Psoas muscle (tissue), 8 donors: ENCODE data around the gene METTL22. TPM values are rescaled to one million over a fixed set of nuclear protein-coding genes. Genes with fewer than 3 reads are reported as not detected.

Experiments used
- ATAC-seq, 4 donors: fragments of 200-7000 bp; cut with Tn5 transposase; one replicate each; pipeline ENCODE4 v1.9.1; 2020; ENCODE audit warnings: moderate library complexity in 3 of 4, mild to moderate bottlenecking in 2 of 4
- DNase-seq, 2 donors: peaks; one replicate each; pipeline ENCODE4 v3.0.0-alpha.2; 2020
- H3K27ac ChIP-seq: fragments of 200-600 bp; one replicate; pipeline ENCODE4 v1.8.0; 2022
- H3K27me3 ChIP-seq, 3 donors: fragments of 200-600 bp in 1 of 3; one replicate each; pipeline versions ENCODE4 v1.6.1 to v1.8.0; 2013 to 2022; ENCODE audit warnings: low read length in 2 of 3, mild to moderate bottlenecking in 2 of 3, moderate library complexity in 1 of 3; ENCODE audit not compliant: insufficient read depth in 3 of 3
- H3K36me3 ChIP-seq, 2 donors: fragments of 200-600 bp in 1 of 2; one replicate each; pipeline versions ENCODE4 v1.6.1 to v1.8.0; 2013 to 2022; ENCODE audit warnings: low read depth in 1 of 2, mild to moderate bottlenecking in 1 of 2, moderate library complexity in 1 of 2; ENCODE audit not compliant: insufficient read depth in 1 of 2
- H3K4me1 ChIP-seq: fragments of 200-600 bp; one replicate; pipeline ENCODE4 v1.8.0; 2022
- H3K4me3 ChIP-seq: fragments of 200-600 bp; one replicate; pipeline ENCODE4 v1.8.0; 2022; ENCODE audit warnings: mild to moderate bottlenecking
- H3K9me3 ChIP-seq: fragments of 200-600 bp; one replicate; pipeline ENCODE4 v1.8.0; 2022
- WGBS, 3 donors: extraction: QIAGEN DNeasy Blood & Tissue Kit; methylation state at CpG; one replicate each; pipeline versions ENCODE4 v1.1.6 to v1.1.7; 2013; 5-methylcytosine and 5-hydroxymethylcytosine counted together
- intact Hi-C, 2 donors: fragments of 100-400 bp; cut with DNase I; formaldehyde crosslinking; loops; one replicate each; pipeline versions ENCODE4 v1.11.0 to v1.14.2; 2022
- polyA plus RNA-seq, 3 donors: library from polyadenylated mRNA; stranded (reverse); fragments of 200-250 nt; gene quantifications; one replicate each; pipeline ENCODE4 v1.2.3, GENCODE V29; 2013
- total RNA-seq, 4 donors: library from RNA; stranded (reverse); fragmentation: NEBNext Ultra II Directional in 2 of 4; extraction: Animal tissue kit (Norgen Biotek cat#: 25700) in 2 of 4; gene quantifications; one replicate each; pipeline versions ENCODE4 v1.2.1 to v1.2.4, GENCODE V29; 2021 to 2023
- TF ChIP-seq, protein P1 (sequence below): fragments of 200-600 bp; IDR thresholded peaks from one replicate; pipeline ENCODE4 v1.8.0; 2022; ENCODE audit warnings: antibody characterized with exemption
- donor health status: healthy with polysubstance abuse.
- donor health status: DM: no; HTN: no; CAD: no; lungs with moderate emphysema.
- donor health status: Bipolar disorder and iron deficiency.
- donor health status: healthy.
- donor health status: DM: yes; HTN: yes; CAD: no.
- donor health status: DM: no; HTN: no; CAD: no.
- donor health status: DM: no; HTN: no; CAD: no.
- donor health status: DM: yes; HTN: yes; CAD: no.

The METTL22 gene
- total and polyA plus RNA-seq, 7 donors, result 46.7 to 85.9 (median 71.5) TPM

- no peak for ATAC-seq
- no peak for DNase-seq
- WGBS, 3 donors, result 70 to 77% (median 75%) methylated on average over 4 of the region's 4 CpGs
- Histone ChIP-seq H3K9me3 (no peaks in the 10 kb centered on the region), H3K27ac (no peak overlapping the region), H3K27me3 (peaks cover 0 to 26% (median 9%) of the 10 kb centered on the region in 3 donors), H3K4me1 (no peaks in the 10 kb centered on the region), H3K4me3 (no peak overlapping the region), H3K36me3 (no peaks in the 10 kb centered on the region)
- TF ChIP-seq, protein P1, sequence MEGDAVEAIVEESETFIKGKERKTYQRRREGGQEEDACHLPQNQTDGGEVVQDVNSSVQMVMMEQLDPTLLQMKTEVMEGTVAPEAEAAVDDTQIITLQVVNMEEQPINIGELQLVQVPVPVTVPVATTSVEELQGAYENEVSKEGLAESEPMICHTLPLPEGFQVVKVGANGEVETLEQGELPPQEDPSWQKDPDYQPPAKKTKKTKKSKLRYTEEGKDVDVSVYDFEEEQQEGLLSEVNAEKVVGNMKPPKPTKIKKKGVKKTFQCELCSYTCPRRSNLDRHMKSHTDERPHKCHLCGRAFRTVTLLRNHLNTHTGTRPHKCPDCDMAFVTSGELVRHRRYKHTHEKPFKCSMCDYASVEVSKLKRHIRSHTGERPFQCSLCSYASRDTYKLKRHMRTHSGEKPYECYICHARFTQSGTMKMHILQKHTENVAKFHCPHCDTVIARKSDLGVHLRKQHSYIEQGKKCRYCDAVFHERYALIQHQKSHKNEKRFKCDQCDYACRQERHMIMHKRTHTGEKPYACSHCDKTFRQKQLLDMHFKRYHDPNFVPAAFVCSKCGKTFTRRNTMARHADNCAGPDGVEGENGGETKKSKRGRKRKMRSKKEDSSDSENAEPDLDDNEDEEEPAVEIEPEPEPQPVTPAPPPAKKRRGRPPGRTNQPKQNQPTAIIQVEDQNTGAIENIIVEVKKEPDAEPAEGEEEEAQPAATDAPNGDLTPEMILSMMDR, result no peak
- intact Hi-C loops, result no loop called here
Measured at GRCh38 chr16:8576141-8577004, 45.1 kb upstream of the METTL22 start.

GRCh38 chr16:8577678-8578304 lies 43.7 kb upstream of the METTL22 start:
- TF ChIP-seq, protein P1, result no peak
- Histone ChIP-seq H3K4me3 (no peak overlapping the region), H3K27me3 (peaks cover 0 to 16% (median 4%) of the 10 kb centered on the region in 3 donors), H3K36me3 (no peaks in the 10 kb centered on the region), H3K27ac (no peak overlapping the region), H3K4me1 (no peaks in the 10 kb centered on the region), H3K9me3 (no peaks in the 10 kb centered on the region)
- ATAC-seq (no peak), DNase-seq (no peak)
- 68 to 74% (median 72%) methylated on average over 10 of the region's 10 CpGs for WGBS, 3 donors
- intact Hi-C loops, result no loop called here

- H3K27me3 ChIP-seq, result peaks cover 0 to 9% (median 4%) of the 10 kb centered on the region in 3 donors
- 81 to 88% (median 81%) methylated on average over 9 of the region's 9 CpGs for WGBS, 3 donors
- no peak for DNase-seq
- H3K9me3 ChIP-seq, result no peaks in the 10 kb centered on the region
- TF ChIP-seq, protein P1, result no peak
- H3K27ac ChIP-seq, result no peak overlapping the region
- no peaks in the 10 kb centered on the region for H3K36me3 ChIP-seq
- H3K4me1 ChIP-seq, result no peaks in the 10 kb centered on the region
- ATAC-seq, result no peak
- no peak overlapping the region for H3K4me3 ChIP-seq
- intact Hi-C loops, result no loop called here
Measured at GRCh38 chr16:8579559-8579958, 41.9 kb upstream of the METTL22 start.

- ATAC-seq (no peak), DNase-seq (no peak)
- H3K27ac ChIP-seq, result no peak overlapping the region
- TF ChIP-seq, protein P1, result no peak
- H3K9me3 ChIP-seq, result no peaks in the 10 kb centered on the region
- intact Hi-C loops, result no loop called here
- H3K4me1 ChIP-seq, result no peaks in the 10 kb centered on the region
- WGBS, 3 donors, result 18 to 24% (median 20%) methylated on average over 6 of the region's 6 CpGs
- no peaks in the 10 kb centered on the region for H3K36me3 ChIP-seq
- H3K4me3 ChIP-seq, result no peak overlapping the region
- peaks cover 0 to 4% (median under 1%) of the 10 kb centered on the region in 3 donors for H3K27me3 ChIP-seq
Measured at GRCh38 chr16:8581831-8582580, 39.5 kb upstream of the METTL22 start.
